DOHH2 (cell line): ENCODE results near the gene TUBB.

ENCODE experiments used
- H3F3A ChIP-seq: fragments of 200-600 bp; sonication (generic), shearing (Covaris generic); 2 replicates; pipeline ENCODE4 v1.6.0; 2016; ENCODE audit warnings: antibody characterized with exemption, mild to moderate bottlenecking; ENCODE audit not compliant: control insufficient read depth, insufficient read depth
- H3K27ac ChIP-seq: fragments of 200-600 bp; sonication (generic); 2 replicates; pipeline ENCODE4 v1.5.1; 2014; ENCODE audit warnings: low read depth, mild to moderate bottlenecking, low read length, moderate library complexity
- H3K27me3 ChIP-seq: fragments of 200-600 bp; sonication (generic); 2 replicates; pipeline ENCODE4 v1.6.1; 2014; ENCODE audit warnings: mild to moderate bottlenecking, low read length, mixed read lengths; ENCODE audit not compliant: control insufficient read depth
- H3K36me3 ChIP-seq: fragments of 200-600 bp; sonication (generic); 2 replicates; pipeline ENCODE4 v1.6.1; 2014; ENCODE audit warnings: mild to moderate bottlenecking, low read length, moderate library complexity, mixed read lengths; ENCODE audit not compliant: control insufficient read depth
- H3K4me1 ChIP-seq: fragments of 200-600 bp; sonication (generic); 2 replicates; pipeline ENCODE4 v1.6.1; 2014; ENCODE audit warnings: mild to moderate bottlenecking, low read length, mixed read lengths; ENCODE audit not compliant: control insufficient read depth
- H3K4me2 ChIP-seq: fragments of 200-600 bp; sonication (generic); 2 replicates; pipeline ENCODE4 v1.6.0; 2014; ENCODE audit warnings: mild to moderate bottlenecking, low read length, moderate library complexity
- H3K4me3 ChIP-seq: fragments of 200-600 bp; sonication (generic); 2 replicates; pipeline ENCODE4 v1.5.1; 2014; ENCODE audit warnings: mild to moderate bottlenecking, low read length, mixed read lengths
- H3K79me2 ChIP-seq: fragments of 200-600 bp; sonication (generic); 2 replicates; pipeline ENCODE4 v1.6.1; 2014; ENCODE audit warnings: mild to moderate bottlenecking, low read length, mixed read lengths; ENCODE audit not compliant: control insufficient read depth
- H3K9me2 ChIP-seq: fragments of 200-600 bp; sonication (generic); replicated peaks from 2 replicates; pipeline ENCODE4 v1.6.1; 2014; ENCODE audit warnings: mild to moderate bottlenecking, low read length, mixed read lengths; ENCODE audit not compliant: control insufficient read depth
- H3K9me3 ChIP-seq: fragments of 200-600 bp; sonication (generic); 2 replicates; pipeline ENCODE4 v1.6.1; 2014; ENCODE audit warnings: antibody characterized with exemption, low read length, mixed read lengths; ENCODE audit not compliant: control insufficient read depth, insufficient read depth
- H4K20me1 ChIP-seq: fragments of 200-600 bp; sonication (generic); 2 replicates; pipeline ENCODE4 v1.6.0; 2014; ENCODE audit warnings: low read depth, mild to moderate bottlenecking, antibody characterized with exemption, low read length, moderate library complexity; ENCODE audit not compliant: control insufficient read depth, insufficient read depth
- CTCF ChIP-seq: fragments of 200-600 bp; sonication (generic); IDR thresholded peaks from one replicate; pipeline ENCODE4 v1.5.1; 2014; ENCODE audit warnings: antibody characterized with exemption, mild to moderate bottlenecking, low read depth, low read length; ENCODE audit not compliant: poor library complexity, severe bottlenecking
- EZH2phosphoT487 ChIP-seq: fragments of 200-600 bp; sonication (generic); IDR thresholded peaks from 2 replicates; pipeline ENCODE4 v1.6.1; 2017; ENCODE audit warnings: borderline replicate concordance, mild to moderate bottlenecking, antibody characterized with exemption, low read length, moderate library complexity, mixed read lengths

The TUBB gene

GRCh38 chr6:30726506-30727413, 6.6 kb downstream of the TUBB start:
- peaks cover 66% of the 10 kb centered on the region for H3F3A ChIP-seq

GRCh38 chr6:30727920-30728553, 7.9 kb downstream of the TUBB start:
- Histone ChIP-seq H3K79me2 (peaks cover 23% of the 10 kb centered on the region), H3K4me1 (peaks cover 42% of the 10 kb centered on the region), H3K27me3 (no peaks in the 10 kb centered on the region), H3F3A (peaks cover 58% of the 10 kb centered on the region), H3K36me3 (peaks cover 66% of the 10 kb centered on the region), H3K9me2 (no peaks in the 10 kb centered on the region), H3K4me2 (no peak overlapping the region), H4K20me1 (peaks cover 10% of the 10 kb centered on the region), H3K9me3 (no peaks in the 10 kb centered on the region), H3K27ac (no peak overlapping the region), H3K4me3 (no peak overlapping the region)
- no peak for TF ChIP-seq CTCF
- TF ChIP-seq EZH2phosphoT487, result no peak

More at GRCh38 chr6:30726506-30727413, 6.6 kb downstream of the TUBB start:
- Histone ChIP-seq H3K27me3 (no peaks in the 10 kb centered on the region), H3K27ac (no peak overlapping the region), H3K36me3 (peaks cover 72% of the 10 kb centered on the region), H3K9me3 (no peaks in the 10 kb centered on the region), H3K4me2 (no peak overlapping the region), H3K79me2 (peaks cover 36% of the 10 kb centered on the region), H3K9me2 (no peaks in the 10 kb centered on the region), H3K4me1 (peaks cover 49% of the 10 kb centered on the region), H4K20me1 (peaks cover 15% of the 10 kb centered on the region), H3K4me3 (no peak overlapping the region)
- TF ChIP-seq CTCF (no peak), EZH2phosphoT487 (no peak)

GRCh38 chr6:30730601-30731435, 10.7 kb downstream of the TUBB start:
- Histone ChIP-seq H3K27ac (no peak overlapping the region), H4K20me1 (0 out of 2 replicates have a peak, but pooled peaks cover 2% of the 10 kb centered on the region), H3K4me2 (peak overlapping the region; percentile 56), H3K36me3 (peaks cover 49% of the 10 kb centered on the region), H3K9me2 (no peaks in the 10 kb centered on the region), H3F3A (peaks cover 32% of the 10 kb centered on the region), H3K4me1 (peaks cover 21% of the 10 kb centered on the region), H3K4me3 (peak overlapping the region; percentile 27), H3K27me3 (no peaks in the 10 kb centered on the region), H3K9me3 (no peaks in the 10 kb centered on the region), H3K79me2 (0 out of 2 replicates have a peak, but pooled peaks cover 2% of the 10 kb centered on the region)
- TF ChIP-seq CTCF (peak; percentile 87), EZH2phosphoT487 (no peak)
